MCF 10A (cell line): Measurements from ENCODE around the gene FNIP2. TPM values are rescaled to one million over a fixed set of nuclear protein-coding genes. Genes with fewer than 3 reads are reported as not detected.
A peak's percentile ranks its signal among the peaks of the same experiment; 100 is the strongest.
"Not testable (repeated sequence)": the region's sequence is repeated elsewhere in the genome, so short reads cannot be mapped to it uniquely, and the experiment has no call there.

Experiments used
- BruUV-seq: library from RNA; stranded (reverse); fragments of 400-500 nt; replicated peaks from 2 replicates; lab custom pipeline; 2021; lab: Mats Ljungman, UMichigan
- CTCF ChIA-PET: fragments of 300-600 bp; sonication (Branson Sonifier 250); formaldehyde crosslinking; extraction: SDS; loops from one replicate; lab custom pipeline; 2021; ENCODE audit warnings: antibody characterized with exemption, inconsistent platforms; lab: Yijun Ruan, JAX
- POLR2A ChIA-PET: fragments of 300-600, 350-650 bp; sonication (Branson Sonifier 250); formaldehyde crosslinking; extraction: SDS; loops from one replicate; lab custom pipeline; 2020; ENCODE audit warnings: antibody characterized with exemption, inconsistent platforms; lab: Yijun Ruan, JAX
- DNase-seq: peaks from one replicate; pipeline ENCODE4 v3.0.0-alpha.2; 2018; ENCODE audit not compliant: unreplicated experiment
- H3K27ac Mint-ChIP-seq: one replicate; pipeline ENCODE4 v1.8.0; 2022; ENCODE audit warnings: mild to moderate bottlenecking, low read depth, mixed read lengths; ENCODE audit not compliant: unreplicated experiment
- H3K27me3 Mint-ChIP-seq: one replicate; pipeline ENCODE4 v1.8.0; 2022; ENCODE audit warnings: mixed read lengths; ENCODE audit not compliant: insufficient read depth, unreplicated experiment
- H3K36me3 Mint-ChIP-seq: one replicate; pipeline ENCODE4 v1.8.0; 2022; ENCODE audit warnings: mild to moderate bottlenecking, moderate library complexity, mixed read lengths; ENCODE audit not compliant: insufficient read depth, unreplicated experiment
- H3K4me1 Mint-ChIP-seq: one replicate; pipeline ENCODE4 v1.8.0; 2022; ENCODE audit warnings: mixed read lengths; ENCODE audit not compliant: insufficient read depth, unreplicated experiment
- H3K4me3 Mint-ChIP-seq: one replicate; pipeline ENCODE4 v1.8.0; 2022; ENCODE audit warnings: mild to moderate bottlenecking, moderate library complexity, mixed read lengths; ENCODE audit not compliant: unreplicated experiment
- H3K9me3 Mint-ChIP-seq: one replicate; pipeline ENCODE4 v1.8.0; 2022; ENCODE audit warnings: mixed read lengths; ENCODE audit not compliant: unreplicated experiment
- CTCF ChIP-seq: fragments of 200-600 bp; IDR thresholded peaks from one replicate; pipeline ENCODE4 v1.8.0; 2022; ENCODE audit warnings: antibody characterized with exemption, mild to moderate bottlenecking; ENCODE audit not compliant: unreplicated experiment
- intact Hi-C: fragments of 100-400 bp; cut with micrococcal nuclease; formaldehyde crosslinking; loops from 2 replicates; pipeline ENCODE4 v1.14.1; 2022
- total RNA-seq: library from RNA; stranded (reverse); gene quantifications from 2 replicates; pipeline ENCODE4 v1.2.3, GENCODE V29; 2022

Gene FNIP2
- total RNA-seq, 1 experiment from 2014 or later = 6.4 TPM

GRCh38 chr4:158875455-158875854 is 106.6 kb downstream of the FNIP2 start:
- DNase-seq = no peak
- no peak for TF ChIP-seq CTCF
- Mint-ChIP-seq H3K36me3 (peaks cover 4% of the 10 kb centered on the region), H3K4me3 (no peak overlapping the region), H3K4me1 (peaks cover 10% of the 10 kb centered on the region), H3K27me3 (no peaks in the 10 kb centered on the region), H3K9me3 (no peaks in the 10 kb centered on the region), H3K27ac (no peak overlapping the region)
- intact Hi-C loops = no loop called here
- no TSS peak for BruUV-seq
- ChIA-PET CTCF (interaction anchor here (0.6 to 1.6 kb wide), 4 partner anchors 24 to 328 kb away, joined by 3 to 6 read pairs (median 4); no protein-coding TSS in a partner anchor), POLR2A (no interaction called here)

GRCh38 chr4:158877069-158877468 is 108.2 kb downstream of the FNIP2 start:
- H3K4me1 Mint-ChIP-seq = peaks cover 10% of the 10 kb centered on the region
- intact Hi-C loops = no loop called here
- peaks cover 4% of the 10 kb centered on the region for H3K36me3 Mint-ChIP-seq
- no TSS peak for BruUV-seq
- no peaks in the 10 kb centered on the region for H3K9me3 Mint-ChIP-seq
- no peak overlapping the region for H3K27ac Mint-ChIP-seq
- no peak overlapping the region for H3K4me3 Mint-ChIP-seq
- ChIA-PET CTCF (no interaction called here), POLR2A (no interaction called here)
- no peak for TF ChIP-seq CTCF
- H3K27me3 Mint-ChIP-seq = no peaks in the 10 kb centered on the region
- no peak for DNase-seq

GRCh38 chr4:158882142-158882541 is 113.3 kb downstream of the FNIP2 start:
- H3K27me3 Mint-ChIP-seq, H3K4me1 Mint-ChIP-seq, H3K9me3 Mint-ChIP-seq, H3K27ac Mint-ChIP-seq, H3K4me3 Mint-ChIP-seq, DNase-seq, H3K36me3 Mint-ChIP-seq, BruUV-seq, intact Hi-C loops: not testable (repeated sequence)
- POLR2A ChIA-PET = interaction anchor here (0.7 kb wide), 1 partner anchor 10 kb away, joined by 3 read pairs; no protein-coding TSS in a partner anchor
- CTCF ChIA-PET = interaction anchor here (0.6 kb wide), 1 partner anchor 96 kb away, joined by 4 read pairs; no protein-coding TSS in a partner anchor

GRCh38 chr4:158884280-158884679 is 115.5 kb downstream of the FNIP2 start:
- no peak overlapping the region for H3K4me3 Mint-ChIP-seq
- no peaks in the 10 kb centered on the region for H3K9me3 Mint-ChIP-seq
- TF ChIP-seq CTCF = no peak
- H3K27me3 Mint-ChIP-seq = no peaks in the 10 kb centered on the region
- H3K27ac Mint-ChIP-seq = no peak overlapping the region
- DNase-seq = peak; percentile 19
- no TSS peak for BruUV-seq
- CTCF ChIA-PET = interaction anchor here (0.6 to 1.0 kb wide), 2 partner anchors 319 kb away, joined by 4 read pairs; no protein-coding TSS in a partner anchor
- POLR2A ChIA-PET = no interaction called here
- peaks cover 7% of the 10 kb centered on the region for H3K36me3 Mint-ChIP-seq
- intact Hi-C loops = no loop called here
- H3K4me1 Mint-ChIP-seq = peaks cover 6% of the 10 kb centered on the region
